GM23338 (cell line): ENCODE data around the gene APH1B.

ENCODE experiments used
- EZH2phosphoT487 ChIP-seq: fragments of 200-600 bp; sonication (generic); IDR thresholded peaks from one replicate; pipeline ENCODE4 v1.8.1; 2018; ENCODE audit warnings: antibody characterized with exemption; ENCODE audit not compliant: unreplicated experiment
- ZNF114 ChIP-seq: fragments of 250-450 bp; sonication (Bioruptor Pico); IDR thresholded peaks from 2 replicates; pipeline ENCODE4 v1.5.0; 2020; ENCODE audit warnings: mild to moderate bottlenecking, moderate library complexity
- TF ChIP-seq, protein P1 (sequence below): IDR thresholded peaks from one replicate; pipeline ENCODE4 v1.6.1; 2018; ENCODE audit warnings: antibody characterized with exemption; ENCODE audit not compliant: unreplicated experiment
- TF ChIP-seq, protein P2 (sequence below), 2 experiments: fragments of 200-600 bp in 1 of 2; sonication (generic) in 1 of 2; conservative IDR thresholded peaks; 2 replicates each; pipeline versions ENCODE4 v1.5.1 to v1.6.1; 2016 to 2017; ENCODE audit warnings: antibody characterized with exemption in 2 of 2, low read depth in 2 of 2, mild to moderate bottlenecking in 2 of 2, moderate library complexity in 1 of 2

DNA sequence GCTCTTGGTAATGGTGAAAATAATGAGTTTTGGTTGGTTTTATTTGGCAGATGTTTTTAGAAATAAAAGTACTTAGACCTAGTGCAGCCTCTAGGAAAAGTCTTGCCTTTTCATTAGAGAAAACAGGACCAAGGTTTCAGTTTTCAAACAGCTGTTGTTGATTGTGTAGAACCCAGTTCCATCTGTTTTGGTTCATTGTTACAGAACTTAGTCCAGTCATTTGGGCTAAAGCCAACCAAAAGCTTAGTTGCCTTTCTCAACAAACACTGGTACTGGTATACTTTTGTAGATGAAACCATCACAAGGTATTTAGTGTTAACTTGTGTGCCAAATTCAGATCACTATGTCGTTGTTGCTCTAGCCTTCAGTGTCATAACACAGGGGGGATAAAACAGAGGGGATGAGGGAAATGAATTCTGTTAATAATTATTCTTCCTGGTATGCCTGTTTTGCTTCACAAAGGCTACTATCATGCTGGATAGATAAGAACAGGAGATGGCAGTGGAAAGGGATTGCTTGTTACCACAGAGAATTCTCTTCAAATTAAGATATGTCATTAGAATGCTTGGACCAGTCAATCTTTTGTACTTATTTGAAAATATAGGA lies 12.6 kb upstream of the APH1B start:
- TF ChIP-seq, protein P1, sequence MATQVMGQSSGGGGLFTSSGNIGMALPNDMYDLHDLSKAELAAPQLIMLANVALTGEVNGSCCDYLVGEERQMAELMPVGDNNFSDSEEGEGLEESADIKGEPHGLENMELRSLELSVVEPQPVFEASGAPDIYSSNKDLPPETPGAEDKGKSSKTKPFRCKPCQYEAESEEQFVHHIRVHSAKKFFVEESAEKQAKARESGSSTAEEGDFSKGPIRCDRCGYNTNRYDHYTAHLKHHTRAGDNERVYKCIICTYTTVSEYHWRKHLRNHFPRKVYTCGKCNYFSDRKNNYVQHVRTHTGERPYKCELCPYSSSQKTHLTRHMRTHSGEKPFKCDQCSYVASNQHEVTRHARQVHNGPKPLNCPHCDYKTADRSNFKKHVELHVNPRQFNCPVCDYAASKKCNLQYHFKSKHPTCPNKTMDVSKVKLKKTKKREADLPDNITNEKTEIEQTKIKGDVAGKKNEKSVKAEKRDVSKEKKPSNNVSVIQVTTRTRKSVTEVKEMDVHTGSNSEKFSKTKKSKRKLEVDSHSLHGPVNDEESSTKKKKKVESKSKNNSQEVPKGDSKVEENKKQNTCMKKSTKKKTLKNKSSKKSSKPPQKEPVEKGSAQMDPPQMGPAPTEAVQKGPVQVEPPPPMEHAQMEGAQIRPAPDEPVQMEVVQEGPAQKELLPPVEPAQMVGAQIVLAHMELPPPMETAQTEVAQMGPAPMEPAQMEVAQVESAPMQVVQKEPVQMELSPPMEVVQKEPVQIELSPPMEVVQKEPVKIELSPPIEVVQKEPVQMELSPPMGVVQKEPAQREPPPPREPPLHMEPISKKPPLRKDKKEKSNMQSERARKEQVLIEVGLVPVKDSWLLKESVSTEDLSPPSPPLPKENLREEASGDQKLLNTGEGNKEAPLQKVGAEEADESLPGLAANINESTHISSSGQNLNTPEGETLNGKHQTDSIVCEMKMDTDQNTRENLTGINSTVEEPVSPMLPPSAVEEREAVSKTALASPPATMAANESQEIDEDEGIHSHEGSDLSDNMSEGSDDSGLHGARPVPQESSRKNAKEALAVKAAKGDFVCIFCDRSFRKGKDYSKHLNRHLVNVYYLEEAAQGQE: no peak
- TF ChIP-seq, protein P2, sequence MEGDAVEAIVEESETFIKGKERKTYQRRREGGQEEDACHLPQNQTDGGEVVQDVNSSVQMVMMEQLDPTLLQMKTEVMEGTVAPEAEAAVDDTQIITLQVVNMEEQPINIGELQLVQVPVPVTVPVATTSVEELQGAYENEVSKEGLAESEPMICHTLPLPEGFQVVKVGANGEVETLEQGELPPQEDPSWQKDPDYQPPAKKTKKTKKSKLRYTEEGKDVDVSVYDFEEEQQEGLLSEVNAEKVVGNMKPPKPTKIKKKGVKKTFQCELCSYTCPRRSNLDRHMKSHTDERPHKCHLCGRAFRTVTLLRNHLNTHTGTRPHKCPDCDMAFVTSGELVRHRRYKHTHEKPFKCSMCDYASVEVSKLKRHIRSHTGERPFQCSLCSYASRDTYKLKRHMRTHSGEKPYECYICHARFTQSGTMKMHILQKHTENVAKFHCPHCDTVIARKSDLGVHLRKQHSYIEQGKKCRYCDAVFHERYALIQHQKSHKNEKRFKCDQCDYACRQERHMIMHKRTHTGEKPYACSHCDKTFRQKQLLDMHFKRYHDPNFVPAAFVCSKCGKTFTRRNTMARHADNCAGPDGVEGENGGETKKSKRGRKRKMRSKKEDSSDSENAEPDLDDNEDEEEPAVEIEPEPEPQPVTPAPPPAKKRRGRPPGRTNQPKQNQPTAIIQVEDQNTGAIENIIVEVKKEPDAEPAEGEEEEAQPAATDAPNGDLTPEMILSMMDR (conservative IDR thresholded peaks at IDR 0.05; ENCODE audit: low read depth in 2 of 2): no peak
- no peak for TF ChIP-seq EZH2phosphoT487
- TF ChIP-seq ZNF114 (CRISPR knock-in tag): no peak
